GM12875 (cell line): ENCODE results near the gene CPB2.

Experiments used
- H3K4me3 ChIP-seq: one replicate; pipeline ENCODE4 v1.5.1; 2011; ENCODE audit warnings: low read depth, low read length, control low read depth
- CTCF ChIP-seq: IDR thresholded peaks from 2 replicates; pipeline ENCODE4 v1.5.1; 2011; ENCODE audit warnings: low read depth, mild to moderate bottlenecking, control low read depth, inconsistent platforms, low read length, moderate library complexity, borderline replicate concordance; ENCODE audit not compliant: insufficient read depth

CPB2 gene

GRCh38 chr13:46106839-46107371 lies 2.1 kb upstream of the CPB2 start:
- no peak overlapping the region for H3K4me3 ChIP-seq
- TF ChIP-seq CTCF, result no peak

GRCh38 chr13:46103037-46103436 lies 1.8 kb downstream of the CPB2 start:
- no peak overlapping the region for H3K4me3 ChIP-seq
- no peak for TF ChIP-seq CTCF

GRCh38 chr13:46102255-46102605 lies 2.6 kb downstream of the CPB2 start:
- no peak for TF ChIP-seq CTCF

GRCh38 chr13:46101484-46102254 lies 3.2 kb downstream of the CPB2 start:
- no peak overlapping the region for H3K4me3 ChIP-seq
- no peak for TF ChIP-seq CTCF

More at GRCh38 chr13:46102255-46102605, 2.6 kb downstream of the CPB2 start:
- H3K4me3 ChIP-seq, result no peak overlapping the region

GRCh38 chr13:46101002-46101401 lies 3.8 kb downstream of the CPB2 start:
- no peak for TF ChIP-seq CTCF
- no peak overlapping the region for H3K4me3 ChIP-seq

GRCh38 chr13:46100191-46100815 lies 4.5 kb downstream of the CPB2 start:
- TF ChIP-seq CTCF, result no peak
- H3K4me3 ChIP-seq, result no peak overlapping the region

- no peak for TF ChIP-seq CTCF
- H3K4me3 ChIP-seq, result no peak overlapping the region
Measured at GRCh38 chr13:46097663-46098062, 7.2 kb downstream of the CPB2 start.
